Stimulated activated CD8-positive, alpha-beta memory T cell treated with anti-CD3 and anti-CD28 coated beads, Interleukin-4, amount 100 ng/mL, for 1 hour (primary cell): ENCODE results near the gene FYN.

Source experiments
- DNase-seq, 2 donors: peaks; one replicate each; pipeline ENCODE4 v3.0.0-alpha.2; 2020; ENCODE audit warnings: low read depth in 2 of 2, low spot score in 1 of 2

FYN gene

DNA sequence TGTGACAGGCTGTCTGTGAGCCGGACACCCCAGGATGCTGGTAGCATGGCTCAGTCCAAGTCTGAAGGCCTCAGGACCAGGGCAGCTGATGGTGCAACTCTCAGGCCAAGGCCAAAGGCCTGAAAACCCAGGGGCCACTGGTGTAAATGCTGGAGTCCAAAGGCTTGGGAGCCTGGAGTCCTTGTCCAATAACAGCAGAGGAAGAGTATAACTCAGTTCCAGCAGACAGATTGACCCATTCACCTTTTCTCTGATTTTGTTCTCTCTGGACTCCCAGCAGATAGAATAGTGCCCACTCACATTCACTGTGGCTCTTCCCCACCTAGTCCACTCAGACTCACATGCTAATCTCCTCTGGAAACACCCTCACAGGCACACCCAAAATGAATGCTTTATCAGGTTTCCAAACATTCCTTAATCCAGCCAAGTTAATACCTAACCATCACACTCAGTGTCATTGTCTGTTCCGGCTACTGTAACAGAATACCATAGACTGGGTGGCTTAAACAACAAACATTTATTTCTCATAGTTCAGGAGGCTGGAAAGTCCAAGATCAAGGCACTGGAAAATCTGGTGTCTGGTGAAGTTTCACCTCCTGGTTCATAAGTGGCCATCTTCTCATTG lies 262.6 kb downstream of the FYN start:
- DNase-seq: no peak
